OCI-LY7 (cell line): Measurements from ENCODE around the gene DNA2. TPM values are rescaled to one million over a fixed set of nuclear protein-coding genes. Genes with fewer than 3 reads are reported as not detected.
"Not testable (repeated sequence)": the region's sequence is repeated elsewhere in the genome, so short reads cannot be mapped to it uniquely, and the experiment has no call there.

Source experiments
- BruUV-seq: library from RNA; stranded (reverse); fragments of 400-500 nt; replicated peaks from 2 replicates; lab custom pipeline; 2021; lab: Mats Ljungman, UMichigan
- CTCF ChIA-PET: fragments of 300-600 bp; sonication (Branson Sonifier 250); formaldehyde crosslinking; loops from one replicate; lab custom pipeline; 2022; ENCODE audit warnings: antibody characterized with exemption; ENCODE audit not compliant: unreplicated experiment; lab: Charles Lee
- POLR2A ChIA-PET: fragments of 300-600 bp; sonication (Branson Sonifier 250); formaldehyde crosslinking; loops from one replicate; lab custom pipeline; 2022; ENCODE audit warnings: antibody characterized with exemption; lab: Charles Lee
- DNase-seq: peaks from one replicate; pipeline ENCODE4 v3.0.0-alpha.2; 2015; ENCODE audit warnings: low spot score
- H2AFZ ChIP-seq: fragments of 200-600 bp; sonication (generic), shearing (Covaris generic); 2 replicates; pipeline ENCODE4 v1.6.1; 2014; ENCODE audit warnings: mild to moderate bottlenecking, antibody characterized with exemption, low read length, moderate library complexity
- H3K27ac ChIP-seq: fragments of 200-600 bp; sonication (generic); 2 replicates; pipeline ENCODE4 v1.5.1; 2014; ENCODE audit warnings: mixed run types, low read depth, mild to moderate bottlenecking, moderate library complexity, low read length, inconsistent platforms; ENCODE audit not compliant: poor library complexity, severe bottlenecking
- H3K36me3 ChIP-seq: fragments of 200-600 bp; sonication (generic); 2 replicates; pipeline ENCODE4 v1.6.1; 2014; ENCODE audit warnings: mild to moderate bottlenecking, antibody characterized with exemption, low read length, moderate library complexity, mixed read lengths; ENCODE audit not compliant: insufficient read depth
- H3K4me1 ChIP-seq: fragments of 200-600 bp; sonication (generic); 2 replicates; pipeline ENCODE4 v1.5.1; 2014; ENCODE audit warnings: mild to moderate bottlenecking, low read length; ENCODE audit not compliant: insufficient read depth, poor library complexity, severe bottlenecking
- H3K4me2 ChIP-seq: fragments of 200-600 bp; sonication (generic); 2 replicates; pipeline ENCODE4 v1.6.1; 2014; ENCODE audit warnings: mild to moderate bottlenecking, low read length
- H3K4me3 ChIP-seq: fragments of 200-600 bp; sonication (generic); 2 replicates; pipeline ENCODE4 v1.5.1; 2014; ENCODE audit warnings: mild to moderate bottlenecking, low read depth, low read length; ENCODE audit not compliant: poor library complexity, severe bottlenecking
- H3K79me2 ChIP-seq: fragments of 200-600 bp; sonication (generic); 2 replicates; pipeline ENCODE4 v1.6.1; 2016; ENCODE audit warnings: low read depth, mild to moderate bottlenecking, low read length, moderate library complexity, mixed read lengths; ENCODE audit not compliant: insufficient read depth
- H3K9me2 ChIP-seq: fragments of 200-600 bp; sonication (generic); 2 replicates; pipeline ENCODE4 v1.6.1; 2016; ENCODE audit warnings: mild to moderate bottlenecking, low read length, mixed read lengths; ENCODE audit not compliant: insufficient read depth
- H3K9me3 ChIP-seq: fragments of 200-600 bp; sonication (generic); 2 replicates; pipeline ENCODE4 v1.6.1; 2014; ENCODE audit warnings: mild to moderate bottlenecking, mixed run types, low read length, mixed read lengths
- H4K20me1 ChIP-seq: fragments of 200-600 bp; sonication (generic); 2 replicates; pipeline ENCODE4 v1.6.1; 2014; ENCODE audit warnings: mild to moderate bottlenecking, antibody characterized with exemption, low read length, moderate library complexity, mixed read lengths; ENCODE audit not compliant: insufficient read depth
- CTCF ChIP-seq: fragments of 200-600 bp; sonication (generic); conservative IDR thresholded peaks from 2 replicates; pipeline ENCODE4 v1.5.1; 2014; ENCODE audit warnings: mild to moderate bottlenecking, antibody characterized with exemption, low read length, moderate library complexity, mixed read lengths
- EZH2phosphoT487 ChIP-seq: fragments of 200-600 bp; sonication (generic); IDR thresholded peaks from 2 replicates; pipeline ENCODE4 v1.6.1; 2018; ENCODE audit warnings: low read depth, borderline replicate concordance, mild to moderate bottlenecking, mixed run types, antibody characterized with exemption, low read length, moderate library complexity, mixed read lengths
- intact Hi-C: fragments of 100-400 bp; cut with micrococcal nuclease; formaldehyde crosslinking; loops from one replicate; pipeline ENCODE4 v1.10.0; 2022; ENCODE audit not compliant: unreplicated experiment
- total RNA-seq, 2 experiments: library from RNA; depleted of rRNA in 1 of 2; stranded (reverse); fragments of >200 nt in 1 of 2; shearing (Covaris generic) in 1 of 2; gene quantifications; 2 replicates each; pipeline ENCODE4 v1.2.3, GENCODE V29; 2014 to 2022

Gene DNA2
- total RNA-seq, 2 experiments from 2014 or later, result 42.1 to 51.2 TPM

DNA sequence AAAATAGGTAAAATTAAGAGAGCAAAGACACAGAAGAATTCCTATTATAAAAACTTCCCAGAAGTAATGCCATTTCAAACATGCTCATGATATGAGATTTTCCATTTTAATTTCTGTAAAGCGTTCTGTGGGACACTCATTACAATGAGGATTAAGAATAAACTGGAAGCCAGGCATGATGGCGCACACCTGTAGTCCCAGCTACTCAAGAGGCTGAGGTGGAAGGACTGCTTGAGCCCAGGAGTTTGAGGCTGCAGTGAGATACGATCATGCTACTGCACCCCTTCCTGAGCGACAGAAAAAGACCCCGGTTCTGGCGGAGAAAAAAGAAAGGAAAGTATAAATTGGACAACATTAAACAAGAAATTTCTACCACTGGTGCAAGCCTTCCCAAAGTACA lies 1.5 kb downstream of the DNA2 start:
- Histone ChIP-seq H3K4me2 (peak overlapping the region; percentile 76), H3K9me2 (no peaks in the 10 kb centered on the region), H3K27ac (no peak overlapping the region), H3K79me2 (peaks cover 39% of the 10 kb centered on the region), H3K9me3 (no peaks in the 10 kb centered on the region), H4K20me1 (peaks cover 7% of the 10 kb centered on the region), H2AFZ (no peak overlapping the region), H3K36me3 (peaks cover 51% of the 10 kb centered on the region), H3K4me3 (peak overlapping the region; percentile 84), H3K4me1 (peaks cover 17% of the 10 kb centered on the region)
- intact Hi-C loops, result loop anchor here (2.0 kb wide), 1 partner anchor 57 kb away; the partner anchor contains the start of gene SLC25A16
- no peak for DNase-seq
- CTCF ChIA-PET, result no interaction called here
- TF ChIP-seq EZH2phosphoT487 (no peak), CTCF (no peak)
- BruUV-seq, result no TSS peak
- POLR2A ChIA-PET, result interaction anchor here (0.5 to 1.3 kb wide), 4 partner anchors 8 to 56 kb away, joined by 3 to 4 read pairs (median 3); no protein-coding TSS in a partner anchor

- no peak for DNase-seq
- Histone ChIP-seq H3K27ac (no peak overlapping the region), H3K4me3 (peak overlapping the region; percentile 84), H3K79me2 (peaks cover 39% of the 10 kb centered on the region), H3K4me2 (peak overlapping the region; percentile 76), H3K36me3 (peaks cover 54% of the 10 kb centered on the region), H3K4me1 (peaks cover 17% of the 10 kb centered on the region), H3K9me2 (no peaks in the 10 kb centered on the region), H4K20me1 (peaks cover 7% of the 10 kb centered on the region), H2AFZ (no peak overlapping the region), H3K9me3 (no peaks in the 10 kb centered on the region)
- intact Hi-C loops, result loop anchor here (2.0 kb wide), 1 partner anchor 57 kb away; the partner anchor contains the start of gene SLC25A16
- no TSS peak for BruUV-seq
- TF ChIP-seq EZH2phosphoT487, result no peak
- no peak for TF ChIP-seq CTCF
- ChIA-PET POLR2A (interaction anchor here (0.5 to 1.3 kb wide), 4 partner anchors 7 to 1763 kb away, joined by 3 to 6 read pairs (median 4); no protein-coding TSS in a partner anchor), CTCF (no interaction called here)
These were observed 1.9 kb downstream of the DNA2 start for GRCh38 chr10:68469838-68470237.

- CTCF ChIA-PET, H3K9me3 ChIP-seq, H2AFZ ChIP-seq, H3K4me3 ChIP-seq, H3K4me1 ChIP-seq, BruUV-seq, intact Hi-C loops, H3K27ac ChIP-seq, POLR2A ChIA-PET, H4K20me1 ChIP-seq, H3K9me2 ChIP-seq, DNase-seq, H3K4me2 ChIP-seq: not testable (repeated sequence)
- peaks cover 20% of the 10 kb centered on the region for H3K79me2 ChIP-seq
- peaks cover 96% of the 10 kb centered on the region for H3K36me3 ChIP-seq
These were observed 7.0 kb downstream of the DNA2 start for GRCh38 chr10:68464729-68465128.
